ENCODE data around the gene TSPAN5. TPM values are rescaled to one million over a fixed set of nuclear protein-coding genes. Genes with fewer than 3 reads are reported as not detected.
A peak's percentile ranks its signal among the peaks of the same experiment; 100 is the strongest.

TSPAN5 gene
- total RNA-seq, 2 experiments from 2014 or later, result 1.8 to 2.8 TPM

DNA sequence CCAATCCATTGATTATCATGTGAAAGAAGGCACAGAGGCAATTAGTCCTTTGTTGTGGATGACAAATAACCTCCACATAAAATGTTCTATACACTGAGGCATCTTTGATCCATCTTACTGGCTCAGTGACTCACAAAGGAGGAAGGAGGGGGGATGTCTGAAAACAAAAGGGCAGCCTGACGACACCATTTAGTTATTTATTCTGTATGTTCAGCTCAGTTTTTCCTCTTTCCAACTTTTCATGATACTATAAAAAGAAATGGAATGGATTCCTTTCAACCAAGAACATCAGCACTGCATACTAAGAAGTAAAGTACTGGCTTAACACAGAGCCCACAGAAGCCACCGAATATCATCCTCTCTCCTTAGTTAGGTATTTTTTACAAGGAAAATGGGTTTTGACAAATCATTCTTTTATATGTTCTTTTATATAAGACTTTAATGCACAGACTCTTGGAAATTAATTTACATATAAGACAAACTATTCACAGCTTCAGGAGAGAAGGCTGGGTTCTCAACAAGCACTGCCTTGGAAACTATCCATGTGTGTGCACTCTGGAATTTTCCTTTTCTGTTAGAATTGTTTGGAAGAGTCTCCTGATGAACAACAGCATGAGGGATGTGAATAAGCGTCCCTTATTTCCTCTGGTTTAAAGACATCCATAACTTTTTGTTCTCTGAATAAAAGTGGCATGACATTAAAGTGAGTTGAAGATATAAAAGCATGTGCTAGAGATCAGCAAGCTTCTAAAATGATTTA is 135.6 kb downstream of the TSPAN5 start:
- H3K36me3 Mint-ChIP-seq (ENCODE audit: low read depth), result no peaks in the 10 kb centered on the region
- peaks cover 67% of the 10 kb centered on the region for H3K4me1 Mint-ChIP-seq (ENCODE audit: low read depth)
- H3K9me3 Mint-ChIP-seq, result no peaks in the 10 kb centered on the region
- no peaks in the 10 kb centered on the region for H3K27me3 Mint-ChIP-seq
- intact Hi-C loops (cut with DNase I, micrococcal nuclease), result no loop called here
- peaks cover 10% of the 10 kb centered on the region for H3K4me1 ChIP-seq (ENCODE audit: insufficient read depth, low read length)
- no peak overlapping the region for H3K4me3 ChIP-seq (ENCODE audit: low read length)
- no peak for ATAC-seq (ENCODE audit: poor library complexity)
- DNase-seq, result no peak
- ChIA-PET POLR2A (no interaction called here), CTCF (no interaction called here)
- no peaks in the 10 kb centered on the region for H3K27me3 ChIP-seq (ENCODE audit: control insufficient read depth in 1 of 2, insufficient read depth in 2 of 2, low read length in 2 of 2)
- TF ChIP-seq CTCF (IDR thresholded peaks at IDR 0.05), result no peak
- H3K9me3 ChIP-seq (ENCODE audit: control insufficient read depth in 1 of 2, insufficient read depth in 1 of 2, low read length in 2 of 2), result no peaks in the 10 kb centered on the region
- H3K27ac ChIP-seq (ENCODE audit: low read depth in 1 of 2, low read length in 2 of 2), result no peak overlapping the region
- no peaks in the 10 kb centered on the region for H3K36me3 ChIP-seq (ENCODE audit: insufficient read depth, low read length)
- peak overlapping the region; percentile 54 for H3K27ac Mint-ChIP-seq
- no peak overlapping the region for H3K4me3 Mint-ChIP-seq

GRCh38 chr4:98522062-98522461 is 136.3 kb downstream of the TSPAN5 start:
- Mint-ChIP-seq H3K27ac (peak overlapping the region; percentile 54), H3K27me3 (no peaks in the 10 kb centered on the region), H3K4me1 (ENCODE audit: low read depth) (peaks cover 62% of the 10 kb centered on the region), H3K9me3 (no peaks in the 10 kb centered on the region), H3K4me3 (no peak overlapping the region), H3K36me3 (ENCODE audit: low read depth) (no peaks in the 10 kb centered on the region)
- POLR2A ChIA-PET, result no interaction called here
- Histone ChIP-seq H3K9me3 (ENCODE audit: control insufficient read depth in 1 of 2, insufficient read depth in 1 of 2, low read length in 2 of 2) (no peaks in the 10 kb centered on the region), H3K27me3 (ENCODE audit: control insufficient read depth in 1 of 2, insufficient read depth in 2 of 2, low read length in 2 of 2) (no peaks in the 10 kb centered on the region), H3K27ac (ENCODE audit: low read depth in 1 of 2, low read length in 2 of 2) (no peak overlapping the region), H3K36me3 (ENCODE audit: insufficient read depth, low read length) (no peaks in the 10 kb centered on the region), H3K4me1 (ENCODE audit: insufficient read depth, low read length) (peaks cover 10% of the 10 kb centered on the region), H3K4me3 (ENCODE audit: low read length) (no peak overlapping the region)
- no peak for TF ChIP-seq CTCF (IDR thresholded peaks at IDR 0.05)
- intact Hi-C loops (cut with DNase I, micrococcal nuclease), result no loop called here
- CTCF ChIA-PET, result interaction anchor here (1.1 kb wide), 1 partner anchor 16 kb away, joined by 4 read pairs; no protein-coding TSS in a partner anchor
- no peak for DNase-seq
- no peak for ATAC-seq (ENCODE audit: poor library complexity)

DNA sequence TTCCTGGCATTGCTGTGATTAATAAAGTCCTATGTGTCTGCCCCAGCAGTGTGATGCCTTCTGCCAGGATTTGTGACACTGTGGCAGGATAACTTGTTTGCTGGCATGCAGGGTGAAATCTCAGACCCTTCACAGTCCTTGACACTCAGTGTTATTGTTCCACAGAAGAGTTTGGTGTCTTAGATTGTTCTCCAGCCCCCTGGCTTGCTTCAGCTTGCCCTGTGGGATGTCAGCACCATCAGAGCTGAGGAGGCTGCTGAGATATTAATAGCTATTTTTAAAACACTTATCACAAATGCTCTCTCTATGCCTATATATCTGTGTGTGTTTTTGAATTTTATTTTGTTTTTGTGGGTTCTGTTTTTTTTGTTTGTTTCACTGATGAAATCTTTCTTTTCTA is 136.9 kb downstream of the TSPAN5 start:
- no peak overlapping the region for H3K27ac ChIP-seq (ENCODE audit: low read depth in 1 of 2, low read length in 2 of 2)
- no peak overlapping the region for H3K4me3 ChIP-seq (ENCODE audit: low read length)
- intact Hi-C loops (cut with DNase I, micrococcal nuclease), result no loop called here
- Mint-ChIP-seq H3K36me3 (ENCODE audit: low read depth) (no peaks in the 10 kb centered on the region), H3K4me3 (no peak overlapping the region), H3K27me3 (no peaks in the 10 kb centered on the region), H3K9me3 (no peaks in the 10 kb centered on the region), H3K4me1 (ENCODE audit: low read depth) (peaks cover 59% of the 10 kb centered on the region), H3K27ac (no peak overlapping the region)
- no peak for TF ChIP-seq CTCF (IDR thresholded peaks at IDR 0.05)
- CTCF ChIA-PET, result interaction anchor here (1.1 kb wide), 1 partner anchor 15 kb away, joined by 4 read pairs; no protein-coding TSS in a partner anchor
- POLR2A ChIA-PET, result no interaction called here
- H3K36me3 ChIP-seq (ENCODE audit: insufficient read depth, low read length), result no peaks in the 10 kb centered on the region
- peaks cover 10% of the 10 kb centered on the region for H3K4me1 ChIP-seq (ENCODE audit: insufficient read depth, low read length)
- DNase-seq (no peak), ATAC-seq (ENCODE audit: poor library complexity) (no peak)
- no peaks in the 10 kb centered on the region for H3K9me3 ChIP-seq (ENCODE audit: control insufficient read depth in 1 of 2, insufficient read depth in 1 of 2, low read length in 2 of 2)
- no peaks in the 10 kb centered on the region for H3K27me3 ChIP-seq (ENCODE audit: control insufficient read depth in 1 of 2, insufficient read depth in 2 of 2, low read length in 2 of 2)
